Transverse colon (tissue), 4 donors: ENCODE measurements around the gene DIP2A.

ENCODE experiments used
- EP300 ChIP-seq: sonication (generic); formaldehyde crosslinking; IDR thresholded peaks from one replicate; pipeline ENCODE4 v1.6.1; 2017; ENCODE audit warnings: antibody characterized with exemption, low read depth
- POLR2A ChIP-seq: fragments of 450-650 bp; IDR thresholded peaks from one replicate; pipeline ENCODE4 v1.6.1; 2016; ENCODE audit warnings: antibody characterized with exemption, mild to moderate bottlenecking, moderate library complexity
- POLR2AphosphoS5 ChIP-seq, 3 donors: sonication (generic); formaldehyde crosslinking; IDR thresholded peaks; one replicate each; pipeline ENCODE4 v1.6.1; 2016; ENCODE audit warnings: antibody characterized with exemption in 3 of 3
- TF ChIP-seq, protein P1 (sequence below), 5 experiments: fragments of 200-600 bp in 3 of 5; fragments of 450-650 bp in 2 of 5; sonication (generic) in 3 of 5; IDR thresholded peaks; 1 replicate in 2 of 5; 2 replicates in 3 of 5; pipeline ENCODE4 v1.5.1; 2016 to 2017; ENCODE audit warnings: antibody characterized with exemption in 5 of 5, inconsistent platforms in 3 of 5, mild to moderate bottlenecking in 2 of 5, moderate library complexity in 1 of 5

GRCh38 chr21:46498335-46499050 is 39.8 kb downstream of the DIP2A start:
- TF ChIP-seq, protein P1, sequence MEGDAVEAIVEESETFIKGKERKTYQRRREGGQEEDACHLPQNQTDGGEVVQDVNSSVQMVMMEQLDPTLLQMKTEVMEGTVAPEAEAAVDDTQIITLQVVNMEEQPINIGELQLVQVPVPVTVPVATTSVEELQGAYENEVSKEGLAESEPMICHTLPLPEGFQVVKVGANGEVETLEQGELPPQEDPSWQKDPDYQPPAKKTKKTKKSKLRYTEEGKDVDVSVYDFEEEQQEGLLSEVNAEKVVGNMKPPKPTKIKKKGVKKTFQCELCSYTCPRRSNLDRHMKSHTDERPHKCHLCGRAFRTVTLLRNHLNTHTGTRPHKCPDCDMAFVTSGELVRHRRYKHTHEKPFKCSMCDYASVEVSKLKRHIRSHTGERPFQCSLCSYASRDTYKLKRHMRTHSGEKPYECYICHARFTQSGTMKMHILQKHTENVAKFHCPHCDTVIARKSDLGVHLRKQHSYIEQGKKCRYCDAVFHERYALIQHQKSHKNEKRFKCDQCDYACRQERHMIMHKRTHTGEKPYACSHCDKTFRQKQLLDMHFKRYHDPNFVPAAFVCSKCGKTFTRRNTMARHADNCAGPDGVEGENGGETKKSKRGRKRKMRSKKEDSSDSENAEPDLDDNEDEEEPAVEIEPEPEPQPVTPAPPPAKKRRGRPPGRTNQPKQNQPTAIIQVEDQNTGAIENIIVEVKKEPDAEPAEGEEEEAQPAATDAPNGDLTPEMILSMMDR (IDR thresholded peaks at IDR 0.05): no peak
- TF ChIP-seq POLR2A (no peak), POLR2AphosphoS5 (IDR thresholded peaks at IDR 0.05) (no peak), EP300 (no peak)
